Measurements from ENCODE around the gene MAT2A. TPM values are rescaled to one million over a fixed set of nuclear protein-coding genes. Genes with fewer than 3 reads are reported as not detected.
"Not testable (repeated sequence)": the region's sequence is repeated elsewhere in the genome, so short reads cannot be mapped to it uniquely, and the experiment has no call there.

MAT2A gene
- total and polyA plus RNA-seq, 2 donors (not counting 1 experiment from before 2014, with no cell fraction given): 133 to 177 TPM

- Histone ChIP-seq H3K4me2 (replicated peaks; ENCODE audit: low read depth, low read length, poor library complexity, severe bottlenecking) (peak overlapping the region; percentile 89), H3K79me2 (ENCODE audit: control insufficient read depth, insufficient read depth, low read length) (peaks cover 49% of the 10 kb centered on the region), H3K4me3 (ENCODE audit: control extremely low read depth in 1 of 5, extremely low read depth in 1 of 5, insufficient read depth in 1 of 5, low read depth in 2 of 5, low read length in 4 of 5) (peak overlapping the region in 4 of 5 experiments; percentile 60 to 96 (median 91)), H3K4me1 (ENCODE audit: control insufficient read depth in 2 of 2, insufficient read depth in 2 of 2, low read length in 2 of 2) (peaks cover 20 to 28% of the 10 kb centered on the region in 2 donors), H2AFZ (ENCODE audit: insufficient read depth, low read depth, low read length, poor library complexity, severe bottlenecking) (peak overlapping the region; percentile 97), H3K36me3 (replicated peaks in 1 of 2; ENCODE audit: control extremely low read depth in 1 of 2, control insufficient read depth in 1 of 2, extremely low read depth in 1 of 2, insufficient read depth in 2 of 2, low read length in 1 of 2) (peaks cover 0 to 21% of the 10 kb centered on the region in 2 experiments), H3K9ac (ENCODE audit: low read length) (peak overlapping the region; percentile 97)
- ChIA-PET CTCF (interaction anchor here (0.7 to 3.5 kb wide), 9 partner anchors 10 to 260 kb away, joined by 3 to 31 read pairs (median 4); partner anchors contain the start of gene RNF181), POLR2A (interaction anchor here (0.6 to 2.7 kb wide), 7 partner anchors 21 to 545 kb away, joined by 3 to 19 read pairs (median 7); partner anchors contain the start of genes MAT2A, SH2D6 and TMEM150A)
- not testable (repeated sequence) for H3K27me3 ChIP-seq (replicated peaks in 1 of 4; ENCODE audit: control extremely low read depth in 1 of 4, control insufficient read depth in 3 of 4, insufficient read depth in 4 of 4, low read length in 3 of 4); H3K9me3 Mint-ChIP-seq (ENCODE audit: insufficient read depth); DNase-seq; H3K9me3 ChIP-seq (ENCODE audit: control extremely low read depth in 1 of 3, control insufficient read depth in 2 of 3, insufficient read depth in 1 of 3, low read length in 2 of 3); H4K20me1 ChIP-seq (ENCODE audit: control insufficient read depth, insufficient read depth, low read length, poor library complexity, severe bottlenecking); ATAC-seq (ENCODE audit: low read depth); H3K27me3 Mint-ChIP-seq; H3K27ac ChIP-seq (ENCODE audit: low read length in 2 of 2)
- intact Hi-C loops (cut with micrococcal nuclease): loop anchor here (2.0 kb wide), 1 partner anchor 140 kb away; no protein-coding TSS in a partner anchor
- H3K4me3 Mint-ChIP-seq: peak overlapping the region; percentile 99
- peaks cover 30% of the 10 kb centered on the region for H3K4me1 Mint-ChIP-seq
- WGBS (ENCODE audit: insufficient coverage): 85% methylated on average over 8 of the region's 12 CpGs
- peak overlapping the region; percentile 99 for H3K27ac Mint-ChIP-seq
Observed at GRCh38 chr2:85560403-85560726, 21.4 kb downstream of the MAT2A start.

DNA sequence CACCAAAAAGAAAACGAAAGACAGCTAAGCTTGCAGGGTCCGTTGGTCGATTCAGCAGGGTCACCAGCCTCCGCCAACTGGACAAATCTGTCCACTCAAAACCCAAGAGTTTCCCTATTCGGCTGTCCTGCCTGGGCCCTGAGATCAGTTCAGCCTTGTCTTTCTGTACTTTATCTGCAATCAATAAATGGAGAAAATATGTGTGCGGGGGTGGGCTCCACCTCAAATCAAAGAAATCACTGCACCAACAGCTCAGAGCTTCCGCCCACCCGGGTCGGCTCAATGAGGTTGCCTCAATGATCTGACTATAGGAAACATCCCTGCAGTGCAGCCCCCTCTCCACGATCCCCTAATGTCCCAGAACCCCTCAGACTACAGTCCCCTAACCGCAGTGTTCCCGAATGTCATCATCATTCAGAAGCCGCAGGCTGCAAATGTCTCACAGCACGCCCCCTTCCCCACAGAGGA, 21.9 kb downstream of the MAT2A start:
- Histone ChIP-seq H3K4me1 (ENCODE audit: control insufficient read depth in 2 of 2, insufficient read depth in 2 of 2, low read length in 2 of 2) (peaks cover 20 to 28% of the 10 kb centered on the region in 2 donors), H3K4me2 (replicated peaks; ENCODE audit: low read depth, low read length, poor library complexity, severe bottlenecking) (peak overlapping the region; percentile 89), H2AFZ (ENCODE audit: insufficient read depth, low read depth, low read length, poor library complexity, severe bottlenecking) (peak overlapping the region; percentile 97), H3K27me3 (replicated peaks in 1 of 4; ENCODE audit: control extremely low read depth in 1 of 4, control insufficient read depth in 3 of 4, insufficient read depth in 4 of 4, low read length in 3 of 4) (no peaks in the 10 kb centered on the region), H4K20me1 (ENCODE audit: control insufficient read depth, insufficient read depth, low read length, poor library complexity, severe bottlenecking) (peaks cover 4% of the 10 kb centered on the region), H3K9me3 (ENCODE audit: control extremely low read depth in 1 of 3, control insufficient read depth in 2 of 3, insufficient read depth in 1 of 3, low read length in 2 of 3) (no peaks in the 10 kb centered on the region), H3K9ac (ENCODE audit: low read length) (peak overlapping the region; percentile 97), H3K27ac (ENCODE audit: low read length in 2 of 2) (peak overlapping the region; percentile 73 to 90), H3K79me2 (ENCODE audit: control insufficient read depth, insufficient read depth, low read length) (peaks cover 49% of the 10 kb centered on the region), H3K36me3 (replicated peaks in 1 of 2; ENCODE audit: control extremely low read depth in 1 of 2, control insufficient read depth in 1 of 2, extremely low read depth in 1 of 2, insufficient read depth in 2 of 2, low read length in 1 of 2) (peaks cover 0 to 21% of the 10 kb centered on the region in 2 experiments), H3K4me3 (ENCODE audit: control extremely low read depth in 1 of 5, extremely low read depth in 1 of 5, insufficient read depth in 1 of 5, low read depth in 2 of 5, low read length in 4 of 5) (peak overlapping the region; percentile 60 to 96 (median 88))
- ATAC-seq (ENCODE audit: low read depth): no peak
- POLR2A ChIA-PET: interaction anchor here (0.6 to 2.7 kb wide), 11 partner anchors 20 to 636 kb away, joined by 3 to 19 read pairs (median 6); partner anchors contain the start of genes MAT2A, SH2D6, TGOLN2 and TMEM150A
- 14% methylated on average over 12 of the region's 14 CpGs for WGBS (ENCODE audit: insufficient coverage)
- no peak for DNase-seq
- CTCF ChIA-PET: interaction anchor here (0.7 to 3.5 kb wide), 10 partner anchors 10 to 261 kb away, joined by 3 to 31 read pairs (median 4); partner anchors contain the start of gene RNF181
- Mint-ChIP-seq H3K4me1 (peaks cover 30% of the 10 kb centered on the region), H3K27ac (peak overlapping the region; percentile 99), H3K9me3 (ENCODE audit: insufficient read depth) (no peaks in the 10 kb centered on the region), H3K27me3 (no peaks in the 10 kb centered on the region), H3K4me3 (peak overlapping the region; percentile 99)
- intact Hi-C loops (cut with micrococcal nuclease): loop anchor here (1.0 to 2.0 kb wide), 7 partner anchors 16 to 207 kb away; partner anchors contain the start of genes ELMOD3, MAT2A, RETSAT and RNF181
- TF ChIP-seq, protein P1, sequence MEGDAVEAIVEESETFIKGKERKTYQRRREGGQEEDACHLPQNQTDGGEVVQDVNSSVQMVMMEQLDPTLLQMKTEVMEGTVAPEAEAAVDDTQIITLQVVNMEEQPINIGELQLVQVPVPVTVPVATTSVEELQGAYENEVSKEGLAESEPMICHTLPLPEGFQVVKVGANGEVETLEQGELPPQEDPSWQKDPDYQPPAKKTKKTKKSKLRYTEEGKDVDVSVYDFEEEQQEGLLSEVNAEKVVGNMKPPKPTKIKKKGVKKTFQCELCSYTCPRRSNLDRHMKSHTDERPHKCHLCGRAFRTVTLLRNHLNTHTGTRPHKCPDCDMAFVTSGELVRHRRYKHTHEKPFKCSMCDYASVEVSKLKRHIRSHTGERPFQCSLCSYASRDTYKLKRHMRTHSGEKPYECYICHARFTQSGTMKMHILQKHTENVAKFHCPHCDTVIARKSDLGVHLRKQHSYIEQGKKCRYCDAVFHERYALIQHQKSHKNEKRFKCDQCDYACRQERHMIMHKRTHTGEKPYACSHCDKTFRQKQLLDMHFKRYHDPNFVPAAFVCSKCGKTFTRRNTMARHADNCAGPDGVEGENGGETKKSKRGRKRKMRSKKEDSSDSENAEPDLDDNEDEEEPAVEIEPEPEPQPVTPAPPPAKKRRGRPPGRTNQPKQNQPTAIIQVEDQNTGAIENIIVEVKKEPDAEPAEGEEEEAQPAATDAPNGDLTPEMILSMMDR (IDR thresholded peaks at IDR 0.05): no peak
- TF ChIP-seq EZH2 (IDR thresholded peaks at IDR 0.05; ENCODE audit: borderline replicate concordance, insufficient read depth, low read depth, low read length, poor library complexity, severe bottlenecking): no peak

Data from B cell (primary cell).